Fibroblast of lung (primary cell): Measurements from ENCODE around the gene REPS1. TPM values are rescaled to one million over a fixed set of nuclear protein-coding genes. Genes with fewer than 3 reads are reported as not detected.

Experiments
- DNase-seq, 2 donors: peaks; one replicate each; pipeline versions ENCODE4 v3.0.0 to v3.0.0-alpha.2; 2010; ENCODE audit warnings: low read depth in 2 of 2
- H2AFZ ChIP-seq: 2 replicates; pipeline ENCODE4 v1.5.1; 2012; ENCODE audit warnings: low read length, control low read depth, inconsistent platforms
- H3K27ac ChIP-seq: 2 replicates; pipeline ENCODE4 v1.5.1; 2011; ENCODE audit warnings: low read length, control low read depth; ENCODE audit not compliant: insufficient read depth
- H3K27me3 ChIP-seq: 2 replicates; pipeline ENCODE4 v1.5.1; 2011; ENCODE audit warnings: mild to moderate bottlenecking, low read length; ENCODE audit not compliant: control insufficient read depth, insufficient read depth
- H3K36me3 ChIP-seq: 2 replicates; pipeline ENCODE4 v1.5.1; 2011; ENCODE audit warnings: low read length; ENCODE audit not compliant: control insufficient read depth, insufficient read depth
- H3K4me1 ChIP-seq: 2 replicates; pipeline ENCODE4 v1.5.1; 2011; ENCODE audit warnings: low read length; ENCODE audit not compliant: control insufficient read depth, insufficient read depth; ENCODE audit errors: extremely low read depth
- H3K4me2 ChIP-seq: 2 replicates; pipeline ENCODE4 v1.5.1; 2011; ENCODE audit warnings: low read length, control low read depth; ENCODE audit not compliant: insufficient read depth; ENCODE audit errors: extremely low read depth
- H3K4me3 ChIP-seq, 4 experiments: fragments of 200-600 bp in 1 of 4; sonication (generic) in 1 of 4; replicated peaks in 1 of 4; 2 replicates each; pipeline ENCODE4 v1.5.1; 2011 to 2016; ENCODE audit warnings: low read length in 4 of 4, low read depth in 3 of 4, mild to moderate bottlenecking in 3 of 4, control low read depth in 2 of 4, inconsistent platforms in 1 of 4, mixed read lengths in 1 of 4; ENCODE audit not compliant: insufficient read depth in 1 of 4; ENCODE audit errors: control extremely low read depth in 1 of 4
- H3K79me2 ChIP-seq: 2 replicates; pipeline ENCODE4 v1.5.1; 2012; ENCODE audit warnings: mild to moderate bottlenecking, low read length, inconsistent platforms; ENCODE audit not compliant: control insufficient read depth, insufficient read depth
- H3K9ac ChIP-seq: 2 replicates; pipeline ENCODE4 v1.5.1; 2011; ENCODE audit warnings: mild to moderate bottlenecking, low read length, control low read depth; ENCODE audit not compliant: insufficient read depth
- H3K9me3 ChIP-seq: 2 replicates; pipeline ENCODE4 v1.5.1; 2012; ENCODE audit warnings: low read depth, low read length; ENCODE audit not compliant: control insufficient read depth, insufficient read depth
- H4K20me1 ChIP-seq: 2 replicates; pipeline ENCODE4 v1.5.1; 2011; ENCODE audit warnings: low read length; ENCODE audit not compliant: control insufficient read depth, insufficient read depth; ENCODE audit errors: extremely low read depth
- CTCF ChIP-seq, 2 donors: IDR thresholded peaks in 1 of 2; conservative IDR thresholded peaks in 1 of 2; 1 replicate in 1 of 2; 2 replicates in 1 of 2; pipeline ENCODE4 v1.5.1; 2011 to 2012; ENCODE audit warnings: low read length in 2 of 2, control low read depth in 1 of 2, inconsistent platforms in 1 of 2, low read depth in 1 of 2, mild to moderate bottlenecking in 1 of 2
- EZH2 ChIP-seq: IDR thresholded peaks from 2 replicates; pipeline ENCODE4 v1.5.1; 2012; ENCODE audit warnings: low read length, control low read depth, mild to moderate bottlenecking; ENCODE audit errors: missing control alignments
- polyA plus RNA-seq, 2 donors: library from polyadenylated mRNA; depleted of rRNA in 1 of 2; stranded (reverse) in 1 of 2; unstranded in 1 of 2; fragments of >200 nt; gene quantifications; 2 replicates each; pipeline ENCODE4 v1.2.1, GENCODE V29; 2011 to 2012; ENCODE audit warnings: missing spikeins in 1 of 2
- total RNA-seq: library from RNA; depleted of rRNA; stranded (reverse); fragments of >200 nt; gene quantifications from 2 replicates; pipeline ENCODE4 v1.2.1, GENCODE V29; 2014

Gene REPS1
- total and polyA plus RNA-seq, 2 donors (not counting 1 experiment from before 2014, with no cell fraction given), result 27.8 to 28.2 TPM

- no peaks in the 10 kb centered on the region for H3K36me3 ChIP-seq
- TF ChIP-seq EZH2 (no peak), CTCF (conservative IDR thresholded peaks at IDR 0.05 in 1 of 2, IDR thresholded peaks at IDR 0.05 in 1 of 2; ENCODE audit: low read depth in 1 of 2, low read length in 2 of 2) (no peak)
- no peak for DNase-seq
- H2AFZ ChIP-seq, result no peak overlapping the region
- H3K4me1 ChIP-seq, result peaks cover 4% of the 10 kb centered on the region
- no peak overlapping the region for H3K4me3 ChIP-seq
- H3K9me3 ChIP-seq, result no peaks in the 10 kb centered on the region
- no peaks in the 10 kb centered on the region for H3K27me3 ChIP-seq
- H3K27ac ChIP-seq, result no peak overlapping the region
- no peak overlapping the region for H3K9ac ChIP-seq
- H4K20me1 ChIP-seq, result no peaks in the 10 kb centered on the region
- no peak overlapping the region for H3K4me2 ChIP-seq
- H3K79me2 ChIP-seq, result peaks cover 29% of the 10 kb centered on the region
Measured at GRCh38 chr6:138977646-138978167, 10.3 kb downstream of the REPS1 start.

GRCh38 chr6:138977242-138977641 lies 10.8 kb downstream of the REPS1 start:
- H3K36me3 ChIP-seq, result no peaks in the 10 kb centered on the region
- no peaks in the 10 kb centered on the region for H3K27me3 ChIP-seq
- no peak overlapping the region for H3K9ac ChIP-seq
- H3K9me3 ChIP-seq, result no peaks in the 10 kb centered on the region
- H3K27ac ChIP-seq, result no peak overlapping the region
- DNase-seq, result no peak
- peaks cover 28% of the 10 kb centered on the region for H3K79me2 ChIP-seq
- no peak for TF ChIP-seq CTCF (conservative IDR thresholded peaks at IDR 0.05 in 1 of 2, IDR thresholded peaks at IDR 0.05 in 1 of 2; ENCODE audit: low read depth in 1 of 2, low read length in 2 of 2)
- TF ChIP-seq EZH2, result no peak
- H3K4me3 ChIP-seq, result no peak overlapping the region
- H3K4me2 ChIP-seq, result no peak overlapping the region
- no peak overlapping the region for H2AFZ ChIP-seq
- H3K4me1 ChIP-seq, result peaks cover 6% of the 10 kb centered on the region
- H4K20me1 ChIP-seq, result no peaks in the 10 kb centered on the region

- Histone ChIP-seq H4K20me1 (no peaks in the 10 kb centered on the region), H3K27me3 (no peaks in the 10 kb centered on the region), H3K9me3 (no peaks in the 10 kb centered on the region), H2AFZ (no peak overlapping the region), H3K4me1 (peaks cover 15% of the 10 kb centered on the region), H3K79me2 (peaks cover 26% of the 10 kb centered on the region), H3K27ac (no peak overlapping the region), H3K9ac (no peak overlapping the region), H3K4me2 (no peak overlapping the region), H3K36me3 (no peaks in the 10 kb centered on the region), H3K4me3 (no peak overlapping the region)
- no peak for DNase-seq
- no peak for TF ChIP-seq CTCF (conservative IDR thresholded peaks at IDR 0.05 in 1 of 2, IDR thresholded peaks at IDR 0.05 in 1 of 2; ENCODE audit: low read depth in 1 of 2, low read length in 2 of 2)
- TF ChIP-seq EZH2, result no peak
Measured at GRCh38 chr6:138975815-138976214, 12.2 kb downstream of the REPS1 start.
